Measurements from ENCODE around the gene KCNQ1.

The KCNQ1 gene

GRCh38 chr11:2812371-2812991 is 367.7 kb downstream of the KCNQ1 start:
- H3K79me2 ChIP-seq (ENCODE audit: insufficient read depth, low read length): peaks cover 6% of the 10 kb centered on the region; the same call in 1 of the 2 replicates
- H3K27me3 ChIP-seq (ENCODE audit: insufficient read depth, low read length, poor library complexity, severe bottlenecking): no peaks in the 10 kb centered on the region
- H4K20me1 ChIP-seq (ENCODE audit: insufficient read depth, low read length, poor library complexity, severe bottlenecking): no peaks in the 10 kb centered on the region
- no peaks in the 10 kb centered on the region for H3F3A ChIP-seq (ENCODE audit: low read depth)
- H3K4me2 ChIP-seq (ENCODE audit: low read depth, low read length, poor library complexity, severe bottlenecking): peak overlapping the region; percentile 68
- H3K4me1 ChIP-seq (ENCODE audit: insufficient read depth, low read length, poor library complexity, severe bottlenecking): peaks cover 40% of the 10 kb centered on the region
- H3K4me3 ChIP-seq (ENCODE audit: low read length, poor library complexity, severe bottlenecking): peak overlapping the region; percentile 53
- peak overlapping the region; percentile 74 for H3K9ac ChIP-seq (ENCODE audit: low read depth, low read length, poor library complexity, severe bottlenecking)
- no peak overlapping the region for H2AFZ ChIP-seq (ENCODE audit: low read length)
- H3K9me2 ChIP-seq (replicated peaks; ENCODE audit: low read depth, low read length): no peaks in the 10 kb centered on the region
- no peak; the same call in 1 of the 2 replicates for TF ChIP-seq CTCF (conservative IDR thresholded peaks at IDR 0.05; ENCODE audit: low read length)
- no peak for TF ChIP-seq EZH2phosphoT487 (IDR thresholded peaks at IDR 0.05; ENCODE audit: borderline replicate concordance)
- H3K36me3 ChIP-seq (ENCODE audit: insufficient read depth, low read length): no peaks in the 10 kb centered on the region; the same call in 1 of the 2 replicates
- H3K9me3 ChIP-seq (ENCODE audit: insufficient read depth, low read depth, low read length): no peaks in the 10 kb centered on the region; the same call in 1 of the 2 replicates

DNA sequence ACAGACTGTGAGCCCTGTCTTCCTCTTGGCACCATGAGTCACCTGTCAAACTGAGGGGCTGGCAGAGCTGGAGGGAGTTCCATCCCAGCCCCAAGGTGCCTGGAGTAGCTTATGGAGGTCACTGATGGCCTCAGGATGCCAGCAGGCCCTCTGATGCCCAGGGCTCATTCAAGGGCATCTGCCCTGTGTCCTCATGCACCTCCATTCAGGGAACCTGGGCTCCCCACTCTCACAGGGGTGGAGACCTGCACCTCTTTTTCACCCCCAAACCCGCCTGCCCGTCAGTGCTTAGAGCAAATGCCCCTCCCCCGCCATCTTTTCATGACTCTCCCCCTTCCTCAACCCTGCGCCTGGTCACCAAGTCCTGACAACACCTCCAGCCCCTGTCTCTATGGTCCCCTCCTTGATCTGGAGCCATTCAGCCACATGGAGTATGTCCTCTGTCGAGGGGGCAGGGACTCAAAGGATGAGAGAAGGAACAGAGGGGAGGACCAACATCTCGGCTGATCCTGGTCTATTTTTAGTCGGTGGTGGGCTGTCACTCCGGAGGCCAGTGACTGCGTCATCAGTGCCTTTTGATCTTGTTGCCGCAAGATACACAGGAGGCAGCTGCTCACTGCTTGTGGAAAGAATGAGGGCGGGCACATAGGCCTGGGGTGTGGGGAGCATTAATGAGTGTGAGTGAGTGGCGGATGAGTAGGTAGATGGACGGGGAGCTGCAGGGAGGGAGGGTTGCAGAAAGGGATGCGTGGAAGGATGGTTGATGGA is 368.5 kb downstream of the KCNQ1 start:
- H2AFZ ChIP-seq (ENCODE audit: low read length): no peak overlapping the region
- peak overlapping the region; percentile 74 for H3K9ac ChIP-seq (ENCODE audit: low read depth, low read length, poor library complexity, severe bottlenecking)
- H3K4me2 ChIP-seq (ENCODE audit: low read depth, low read length, poor library complexity, severe bottlenecking): peak overlapping the region; percentile 68
- H3K36me3 ChIP-seq (ENCODE audit: insufficient read depth, low read length): no peaks in the 10 kb centered on the region; the same call in 1 of the 2 replicates
- H3K4me3 ChIP-seq (ENCODE audit: low read length, poor library complexity, severe bottlenecking): peak overlapping the region; percentile 53
- no peaks in the 10 kb centered on the region; the same call in 1 of the 2 replicates for H3K9me3 ChIP-seq (ENCODE audit: insufficient read depth, low read depth, low read length)
- TF ChIP-seq CTCF (conservative IDR thresholded peaks at IDR 0.05; ENCODE audit: low read length): no peak
- no peak for TF ChIP-seq EZH2phosphoT487 (IDR thresholded peaks at IDR 0.05; ENCODE audit: borderline replicate concordance)
- H3K79me2 ChIP-seq (ENCODE audit: insufficient read depth, low read length): peaks cover 6% of the 10 kb centered on the region; the same call in 1 of the 2 replicates
- no peaks in the 10 kb centered on the region for H3F3A ChIP-seq (ENCODE audit: low read depth)
- H3K27me3 ChIP-seq (ENCODE audit: insufficient read depth, low read length, poor library complexity, severe bottlenecking): no peaks in the 10 kb centered on the region
- no peaks in the 10 kb centered on the region for H4K20me1 ChIP-seq (ENCODE audit: insufficient read depth, low read length, poor library complexity, severe bottlenecking)
- H3K9me2 ChIP-seq (replicated peaks; ENCODE audit: low read depth, low read length): no peaks in the 10 kb centered on the region
- H3K4me1 ChIP-seq (ENCODE audit: insufficient read depth, low read length, poor library complexity, severe bottlenecking): peaks cover 40% of the 10 kb centered on the region

DNA sequence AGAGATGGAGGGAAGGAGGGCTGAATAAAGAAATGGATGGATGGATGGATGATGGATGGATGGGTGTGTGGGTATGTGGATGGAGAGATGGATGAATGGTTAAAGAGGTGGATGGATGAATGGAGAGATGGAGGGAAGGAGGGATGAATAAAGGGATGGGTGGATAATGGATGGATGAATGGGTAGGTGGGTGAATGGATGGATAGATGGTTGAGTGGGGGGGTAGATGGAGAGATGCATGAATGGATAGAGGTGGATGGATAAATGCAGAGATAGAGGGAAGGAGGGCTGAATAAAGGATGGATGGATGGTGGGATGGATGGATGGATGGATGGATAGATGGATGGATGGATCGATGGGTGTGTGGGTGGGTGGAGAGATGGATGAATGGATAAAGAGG is 369.2 kb downstream of the KCNQ1 start:
- no peaks in the 10 kb centered on the region for H3K9me2 ChIP-seq (replicated peaks; ENCODE audit: low read depth, low read length)
- peaks cover 40% of the 10 kb centered on the region for H3K4me1 ChIP-seq (ENCODE audit: insufficient read depth, low read length, poor library complexity, severe bottlenecking)
- H3K4me3 ChIP-seq (ENCODE audit: low read length, poor library complexity, severe bottlenecking): peak overlapping the region; percentile 37
- H3K9me3 ChIP-seq (ENCODE audit: insufficient read depth, low read depth, low read length): no peaks in the 10 kb centered on the region; the same call in 1 of the 2 replicates
- peak overlapping the region; percentile 68 for H3K4me2 ChIP-seq (ENCODE audit: low read depth, low read length, poor library complexity, severe bottlenecking)
- no peaks in the 10 kb centered on the region for H3K27me3 ChIP-seq (ENCODE audit: insufficient read depth, low read length, poor library complexity, severe bottlenecking)
- H2AFZ ChIP-seq (ENCODE audit: low read length): no peak overlapping the region
- TF ChIP-seq EZH2phosphoT487 (IDR thresholded peaks at IDR 0.05; ENCODE audit: borderline replicate concordance) (no peak), CTCF (conservative IDR thresholded peaks at IDR 0.05; ENCODE audit: low read length) (no peak)
- H3K79me2 ChIP-seq (ENCODE audit: insufficient read depth, low read length): peaks cover 6% of the 10 kb centered on the region; the same call in 1 of the 2 replicates
- no peaks in the 10 kb centered on the region for H3F3A ChIP-seq (ENCODE audit: low read depth)
- no peaks in the 10 kb centered on the region; the same call in 1 of the 2 replicates for H3K36me3 ChIP-seq (ENCODE audit: insufficient read depth, low read length)
- H4K20me1 ChIP-seq (ENCODE audit: insufficient read depth, low read length, poor library complexity, severe bottlenecking): no peaks in the 10 kb centered on the region
- no peak overlapping the region for H3K9ac ChIP-seq (ENCODE audit: low read depth, low read length, poor library complexity, severe bottlenecking)

Measured in Loucy (cell line).